Limb (tissue), 2 donors: ENCODE results near the gene RAB23.
"Not testable (repeated sequence)": the region's sequence is repeated elsewhere in the genome, so short reads cannot be mapped to it uniquely, and the experiment has no call there.

Experiments
- DNase-seq, 2 donors: peaks; one replicate each; pipeline ENCODE4 v3.0.0-alpha.2; 2016; ENCODE audit errors: extremely low spot score in 2 of 2

RAB23 gene

DNA sequence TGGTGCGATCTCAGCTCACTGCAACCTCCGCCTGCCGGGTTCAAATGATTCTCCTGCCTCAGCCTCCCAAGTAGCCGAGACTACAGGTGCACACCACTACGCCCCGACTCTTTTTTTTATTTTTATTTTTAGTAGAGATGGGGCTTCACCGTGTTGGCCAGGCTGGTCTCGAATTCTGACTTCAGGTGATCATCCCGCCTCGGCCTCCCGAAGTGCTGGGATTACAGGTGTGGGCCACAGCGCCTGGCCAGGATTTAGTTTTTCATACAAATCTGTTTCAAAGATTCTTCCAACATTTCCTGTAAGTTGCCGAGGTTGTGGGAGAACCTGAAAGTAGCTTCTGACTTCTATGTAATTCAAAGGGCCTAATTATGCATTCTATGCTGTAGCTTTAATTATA lies 21.4 kb upstream of the RAB23 start:
- DNase-seq: not testable (repeated sequence)

DNA sequence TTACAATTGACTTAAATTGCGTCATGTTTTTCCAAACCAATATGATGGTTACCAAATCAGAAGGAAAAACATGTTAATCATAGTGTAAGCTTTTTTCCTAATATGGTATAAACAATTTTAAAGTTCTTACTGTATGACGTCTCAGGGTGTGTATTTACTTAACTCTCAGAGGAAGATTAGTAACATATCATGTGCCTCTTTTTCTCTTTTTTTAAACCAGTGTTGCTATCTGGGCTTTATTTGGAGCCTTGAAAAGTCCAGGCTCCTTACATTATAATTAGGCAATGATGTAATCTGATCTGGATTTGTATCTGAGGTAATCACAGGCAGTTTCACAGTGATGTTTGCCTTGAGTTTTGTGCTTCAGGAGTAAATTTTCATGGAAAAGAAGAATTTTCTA lies 20.4 kb upstream of the RAB23 start:
- DNase-seq: peak in 1 of 2 donors; percentile 12

DNA sequence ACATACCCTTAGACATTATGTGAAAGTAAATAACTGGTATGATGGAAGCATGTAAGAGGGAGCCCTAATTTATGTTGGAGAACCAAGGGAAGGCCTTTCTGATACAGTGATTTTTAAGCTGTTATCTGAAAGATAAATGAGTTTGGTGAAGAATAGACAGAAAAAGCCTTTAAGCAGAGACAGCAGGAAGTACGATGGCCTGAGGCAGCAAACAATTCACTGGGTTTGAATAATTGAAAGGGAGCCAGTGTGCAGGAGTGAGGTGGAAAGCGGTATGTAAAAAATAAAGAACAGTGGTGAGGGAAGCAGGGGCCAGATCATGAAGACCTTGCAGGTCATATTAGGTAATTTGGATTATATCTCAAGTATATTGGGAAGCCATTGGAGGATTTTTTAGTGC lies 4.1 kb upstream of the RAB23 start:
- no peak for DNase-seq

DNA sequence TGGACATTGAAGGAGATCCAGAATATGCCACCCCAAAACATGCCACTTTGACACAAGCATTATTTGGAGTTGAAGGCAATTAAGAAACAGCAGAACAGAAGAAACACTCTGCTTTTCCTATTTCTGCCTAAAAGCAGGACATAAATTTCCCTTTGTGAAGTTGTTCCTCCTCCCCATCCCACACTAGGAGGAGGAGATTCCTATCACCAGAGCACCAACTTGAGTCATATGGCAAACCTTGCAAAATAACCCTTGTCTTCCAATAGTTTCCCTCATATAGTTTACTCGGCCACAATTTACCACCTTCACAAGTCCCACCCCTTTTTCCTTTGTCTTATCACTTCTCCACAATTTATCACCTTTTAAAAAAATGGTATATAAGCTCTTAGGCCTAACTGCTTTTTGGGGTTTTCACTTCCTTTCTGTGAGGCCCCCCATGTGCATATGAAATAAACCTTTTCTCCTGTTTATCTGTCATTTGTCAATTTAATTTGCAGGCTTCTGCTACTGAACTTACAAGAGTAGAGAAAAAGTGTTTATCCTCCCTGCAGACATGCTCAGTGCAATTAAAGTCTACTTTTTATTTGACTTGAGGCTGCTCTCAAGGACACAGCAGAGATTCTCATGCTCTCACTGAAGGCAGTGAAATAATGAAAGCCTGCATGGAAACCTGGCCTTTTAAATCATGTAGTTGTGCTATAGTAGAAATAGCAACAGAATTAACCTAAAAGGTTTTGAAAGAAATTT lies 2.8 kb upstream of the RAB23 start:
- no peak for DNase-seq

DNA sequence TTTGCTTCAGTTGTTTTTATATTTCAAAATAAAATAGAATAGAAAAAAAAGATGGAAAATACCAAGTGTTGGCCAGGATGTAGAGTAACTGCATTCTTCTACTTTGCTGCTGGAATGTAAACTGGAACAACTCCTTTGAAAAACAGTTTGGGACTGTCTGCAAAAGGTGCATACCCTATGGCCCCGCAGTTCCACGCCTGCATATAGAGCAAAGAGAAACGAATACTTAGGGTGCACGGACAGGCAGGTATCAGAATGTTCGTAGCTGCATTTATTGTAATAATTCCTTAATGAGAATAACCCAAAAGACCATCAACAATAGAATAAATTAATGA lies 603 bp upstream of the RAB23 start:
- DNase-seq: no peak

DNA sequence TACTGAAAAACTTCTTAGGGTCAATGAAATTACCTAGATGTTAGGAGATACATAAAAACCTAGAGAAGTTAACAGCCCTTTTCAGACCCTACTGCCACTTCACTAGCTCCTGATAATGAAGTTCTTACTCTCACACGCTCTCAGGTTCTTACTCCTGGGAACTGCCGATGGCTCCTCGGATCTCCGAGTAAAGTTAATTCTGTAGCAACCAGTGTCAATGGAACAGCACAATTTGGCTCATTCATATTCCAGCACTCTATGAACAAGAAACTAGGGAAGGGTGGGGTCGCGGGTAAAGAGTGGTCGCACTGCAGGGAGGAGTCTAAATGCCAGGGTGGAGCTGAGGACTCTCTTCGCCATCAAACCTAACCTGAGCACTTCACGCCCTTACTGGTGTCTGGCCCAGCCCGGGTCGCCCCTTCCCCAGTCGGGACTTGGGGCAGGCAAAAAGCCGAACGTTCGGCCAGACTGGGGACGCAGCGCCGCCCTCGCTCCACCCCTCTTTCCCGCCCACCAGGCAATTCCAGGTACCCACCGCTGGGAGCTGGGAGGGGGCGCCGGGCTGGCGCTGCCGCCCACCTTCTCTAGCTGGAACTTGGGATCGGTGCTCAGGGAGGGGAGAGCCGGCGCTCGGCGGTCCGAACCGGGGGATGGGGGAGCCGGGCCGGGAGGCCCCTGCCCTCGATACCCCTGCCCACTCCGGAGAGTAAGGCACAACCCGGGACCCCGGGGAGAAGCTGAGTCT lies 744 bp downstream of the RAB23 start:
- peak; percentile 58 to 80 for DNase-seq

DNA sequence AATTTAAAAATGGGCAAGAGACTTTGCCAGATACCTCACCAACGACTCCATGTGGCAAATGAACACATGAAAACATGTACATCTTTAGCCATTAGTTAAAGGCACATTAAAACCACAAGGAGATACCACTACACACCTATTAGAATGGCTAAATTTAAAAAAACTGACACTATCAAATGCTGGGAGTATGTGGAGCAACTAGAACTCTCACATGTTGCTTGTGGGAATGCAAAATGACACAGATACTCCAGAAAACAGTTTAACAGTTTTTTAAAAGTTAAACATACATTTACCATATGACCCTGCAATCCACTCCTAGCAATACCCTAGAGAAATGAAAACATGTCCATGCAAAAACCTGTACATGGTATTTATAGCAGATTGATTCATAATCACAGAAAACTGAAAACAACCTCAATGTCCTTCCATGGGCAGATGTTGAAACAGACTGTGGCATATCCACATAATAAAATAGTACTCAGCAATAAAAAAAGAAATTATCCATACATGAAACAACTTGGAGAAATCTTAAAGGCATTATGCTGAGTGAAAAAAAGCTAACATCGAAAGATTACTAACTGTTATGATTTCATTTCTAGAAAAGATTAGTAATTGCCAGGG lies 1.9 kb downstream of the RAB23 start:
- DNase-seq: no peak

DNA sequence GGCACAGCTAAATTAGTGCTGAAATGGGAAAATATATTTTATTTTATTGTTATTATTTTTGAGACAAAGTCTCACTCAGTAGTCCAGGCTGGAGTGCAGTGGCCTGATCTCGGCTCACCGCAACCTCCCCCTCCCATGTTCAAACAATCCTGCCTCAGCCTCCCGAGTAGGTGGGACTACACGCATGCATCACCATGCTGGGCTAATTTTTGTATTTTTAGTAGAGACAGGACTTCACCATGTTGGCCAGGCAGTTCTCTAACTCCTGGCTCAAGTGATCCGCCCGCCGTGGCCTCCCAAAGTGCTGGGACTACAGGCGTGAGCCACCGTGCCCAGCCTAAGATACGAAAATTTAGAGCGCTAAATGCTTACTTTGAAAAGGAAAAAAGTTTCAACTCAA lies 4.8 kb downstream of the RAB23 start:
- DNase-seq: no peak

DNA sequence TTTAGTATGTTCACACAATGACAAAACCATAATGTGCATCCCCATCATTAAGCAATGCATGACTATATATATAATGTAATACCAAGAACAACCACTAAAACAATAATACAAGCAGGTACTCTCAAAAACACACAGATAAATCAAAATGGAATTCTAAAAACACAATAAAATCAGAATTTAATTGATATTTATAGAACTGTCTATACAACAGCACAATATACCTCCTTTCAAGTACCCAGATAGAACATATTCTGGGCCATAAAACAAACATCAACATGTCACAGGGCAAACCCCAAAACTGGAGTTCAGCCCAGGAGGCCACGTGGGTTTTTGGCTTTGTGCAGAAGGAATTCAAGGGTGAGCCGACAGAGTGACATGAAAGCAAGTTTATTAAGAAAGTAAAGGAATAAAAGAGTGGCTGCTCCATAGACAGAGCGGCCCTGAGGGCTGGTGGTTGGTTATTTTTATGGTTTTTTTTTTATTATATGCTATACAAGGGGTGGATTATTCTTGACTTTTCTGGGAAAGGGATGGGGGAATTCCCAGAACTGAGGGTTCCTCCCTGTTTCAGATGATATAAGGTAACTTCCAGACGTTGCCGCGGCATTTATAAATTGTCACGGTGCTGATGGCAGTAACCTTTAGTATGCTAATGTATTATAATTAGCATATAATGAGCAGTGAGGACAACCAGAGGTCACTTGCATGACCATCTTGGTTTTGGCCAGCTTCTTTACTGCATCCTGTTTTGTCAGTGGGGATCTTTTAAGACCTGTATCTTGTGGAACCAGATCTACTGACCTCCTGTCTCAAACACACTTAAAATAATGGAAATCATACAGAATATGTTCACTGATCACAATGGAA lies 5.6 kb downstream of the RAB23 start:
- DNase-seq: no peak

DNA sequence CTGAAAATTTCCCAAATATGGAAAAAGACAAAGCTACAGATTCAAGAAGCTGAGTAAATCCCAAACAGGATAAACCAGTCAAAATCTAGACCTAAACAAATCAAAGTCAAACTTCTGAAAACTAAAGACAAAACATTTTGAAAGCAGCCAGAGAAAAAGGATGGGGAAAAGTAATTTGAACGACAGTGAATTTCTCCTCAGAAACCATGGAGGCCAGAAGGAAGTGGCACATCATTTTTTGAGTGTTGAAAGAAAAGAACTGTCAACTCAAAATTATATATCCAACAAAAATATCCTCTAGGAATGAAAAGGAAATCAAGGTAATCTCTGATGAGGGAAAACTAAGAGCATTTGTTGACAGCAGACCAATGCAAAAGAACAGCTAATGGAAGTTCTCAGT lies 6.8 kb downstream of the RAB23 start:
- DNase-seq: no peak

DNA sequence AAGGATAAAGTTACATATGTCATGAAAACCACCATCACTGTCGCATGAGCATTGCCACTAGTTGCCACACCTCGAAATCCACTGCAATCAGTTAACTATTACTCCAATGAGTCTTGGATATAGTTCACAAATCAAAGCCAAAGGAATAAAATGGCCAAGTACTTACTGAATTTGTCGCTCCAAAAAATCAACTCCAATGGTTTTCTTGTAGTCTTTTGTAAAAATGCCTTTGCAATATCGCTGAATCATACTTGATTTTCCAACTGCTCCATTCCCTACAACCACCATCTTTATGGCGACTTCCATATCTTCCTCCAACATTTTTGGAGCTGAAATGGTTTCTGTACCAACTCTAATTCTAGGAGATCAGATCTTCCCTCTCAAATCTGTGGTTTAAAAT lies 12.0 kb downstream of the RAB23 start:
- no peak for DNase-seq

DNA sequence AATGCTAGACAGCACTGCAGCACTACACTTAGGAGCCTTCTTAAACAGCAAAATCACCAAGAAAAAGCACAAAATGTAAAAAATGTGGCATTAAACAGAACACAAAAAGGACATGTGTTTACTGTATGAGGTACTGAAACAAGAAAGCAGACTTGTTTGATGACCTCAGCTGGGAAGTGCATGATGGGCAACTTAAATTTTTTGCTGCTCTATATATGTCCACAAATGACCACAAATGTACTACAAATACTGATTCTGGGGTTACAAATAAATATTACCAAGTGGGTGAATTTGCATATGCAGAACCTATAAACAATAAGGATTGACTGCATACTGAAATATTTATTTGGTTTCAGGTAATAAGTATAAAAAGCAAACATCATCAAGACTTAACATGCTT lies 13.1 kb downstream of the RAB23 start:
- no peak for DNase-seq

DNA sequence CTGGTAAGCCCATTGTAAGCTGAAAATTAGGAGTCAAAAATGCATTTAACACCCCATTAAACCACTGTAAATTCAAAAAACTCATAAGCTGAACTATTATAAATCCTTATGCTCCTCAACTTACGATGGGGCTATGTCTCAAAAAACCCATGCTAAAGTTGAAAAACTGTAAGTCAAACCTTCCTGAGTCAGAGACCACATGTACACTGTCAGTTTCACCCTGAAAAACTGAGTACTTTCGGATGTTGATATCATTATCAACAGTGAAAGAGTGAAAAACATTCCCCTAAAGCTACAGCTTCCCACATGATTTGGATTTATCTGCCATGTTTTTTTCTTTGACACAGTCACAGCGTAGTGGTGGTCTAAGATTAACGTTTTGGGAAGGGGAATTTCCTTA lies 14.2 kb downstream of the RAB23 start:
- DNase-seq: no peak

DNA sequence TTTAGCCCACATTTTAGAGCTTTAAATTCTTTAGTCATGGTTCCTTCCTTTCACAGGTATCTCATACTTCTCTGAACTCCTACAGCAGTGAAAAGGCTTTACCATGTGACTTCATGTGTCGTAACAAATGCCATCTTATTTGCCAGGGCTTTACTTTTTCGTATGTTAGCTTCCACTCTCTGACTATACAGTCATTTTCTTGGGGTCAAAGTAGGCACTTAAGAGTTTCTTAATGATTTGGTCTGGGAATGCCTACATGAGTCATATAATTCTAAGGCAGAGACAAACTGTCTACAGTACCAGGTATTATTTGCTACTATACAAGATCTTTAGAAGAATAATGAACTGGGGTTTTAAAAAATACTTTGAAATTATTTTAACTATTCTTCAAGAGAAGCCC lies 15.0 kb downstream of the RAB23 start:
- no peak for DNase-seq

DNA sequence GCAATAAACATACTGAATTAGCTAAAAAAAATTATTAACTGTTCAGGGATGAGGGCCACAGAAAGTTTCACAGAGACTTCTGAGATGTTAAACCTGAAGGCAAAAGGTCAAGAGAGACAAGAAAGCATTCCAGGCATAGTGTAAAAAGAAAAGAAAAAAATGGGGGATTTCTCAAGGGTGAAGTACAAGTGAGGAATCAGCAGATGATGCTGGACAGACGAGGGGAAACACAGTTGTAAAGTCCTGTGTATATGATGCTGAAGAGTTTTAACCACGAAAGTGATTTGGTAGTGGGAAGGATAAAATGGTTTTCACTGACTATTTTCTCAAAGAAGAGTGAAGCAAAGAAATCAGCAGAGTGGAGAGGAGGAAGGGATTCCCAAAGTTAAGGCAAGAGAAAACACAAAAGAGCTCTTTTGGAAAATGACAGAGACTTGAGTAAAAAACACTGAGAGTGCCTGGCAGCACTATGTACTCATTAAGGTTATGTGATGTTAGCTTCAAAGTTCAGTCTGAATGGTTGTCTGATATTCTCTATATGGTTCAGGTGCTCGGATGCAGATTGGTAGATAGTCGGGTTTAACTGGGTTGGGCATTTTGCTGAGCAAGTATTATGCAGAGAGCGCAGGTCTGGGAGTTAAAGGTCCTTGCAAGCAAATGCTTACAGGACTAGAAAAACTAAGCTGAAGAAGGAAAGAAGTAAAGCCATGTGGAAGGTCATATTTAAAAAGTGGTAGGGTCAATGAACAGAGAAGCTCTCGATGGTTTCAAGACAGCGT lies 16.4 kb downstream of the RAB23 start:
- no peak for DNase-seq

DNA sequence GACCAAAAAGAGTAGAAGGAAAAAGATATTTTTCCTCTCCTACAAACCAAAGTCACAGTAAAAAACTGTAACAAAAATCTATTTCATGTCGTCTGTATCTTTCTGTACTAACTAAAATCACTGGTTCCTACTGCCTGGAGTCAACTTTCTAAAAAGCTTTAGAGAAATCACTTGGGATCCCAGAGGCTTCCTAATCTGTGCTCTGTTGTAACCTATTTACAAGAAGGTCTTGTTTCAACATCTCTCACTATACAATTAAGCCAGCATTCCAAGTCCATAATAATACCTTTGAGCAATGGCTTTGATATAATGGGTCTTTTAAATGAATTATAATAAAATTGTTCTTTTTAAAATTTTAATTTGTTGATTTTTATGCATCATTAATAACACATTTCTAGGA lies 20.4 kb downstream of the RAB23 start:
- DNase-seq: no peak

DNA sequence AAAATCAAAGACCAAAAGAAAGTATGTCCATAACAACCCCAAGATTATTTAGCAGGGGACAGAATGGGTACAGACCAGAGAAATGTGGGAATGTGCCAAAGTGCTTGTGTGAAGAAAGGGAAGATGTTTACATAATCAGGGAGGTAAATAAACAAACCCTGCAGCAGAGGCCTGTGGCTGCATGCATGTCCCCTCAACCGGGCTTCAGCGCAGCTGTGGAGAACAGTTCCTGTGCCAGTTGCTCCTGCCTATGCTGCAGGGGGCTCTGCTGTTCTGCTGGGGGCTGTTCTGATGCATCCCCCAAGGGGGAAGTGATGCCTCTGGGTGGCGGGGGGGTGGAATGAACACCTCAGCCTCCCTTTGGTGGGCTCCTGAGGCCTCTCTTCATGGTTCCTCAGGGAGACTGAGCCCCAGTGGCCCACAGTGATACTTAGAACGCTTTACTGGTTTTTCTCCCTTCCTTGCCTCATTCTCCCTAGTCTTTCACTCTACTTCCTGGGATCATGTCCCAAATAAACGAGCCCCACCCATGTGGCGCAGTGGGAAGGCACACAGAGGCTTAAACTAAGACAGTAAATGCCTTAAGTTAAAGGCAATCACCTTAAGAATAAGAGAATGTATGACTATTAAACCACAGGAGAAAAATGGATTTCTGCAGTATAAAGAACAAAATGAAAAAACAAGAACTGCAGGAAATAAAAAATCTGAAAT lies 23.0 kb downstream of the RAB23 start:
- no peak for DNase-seq

DNA sequence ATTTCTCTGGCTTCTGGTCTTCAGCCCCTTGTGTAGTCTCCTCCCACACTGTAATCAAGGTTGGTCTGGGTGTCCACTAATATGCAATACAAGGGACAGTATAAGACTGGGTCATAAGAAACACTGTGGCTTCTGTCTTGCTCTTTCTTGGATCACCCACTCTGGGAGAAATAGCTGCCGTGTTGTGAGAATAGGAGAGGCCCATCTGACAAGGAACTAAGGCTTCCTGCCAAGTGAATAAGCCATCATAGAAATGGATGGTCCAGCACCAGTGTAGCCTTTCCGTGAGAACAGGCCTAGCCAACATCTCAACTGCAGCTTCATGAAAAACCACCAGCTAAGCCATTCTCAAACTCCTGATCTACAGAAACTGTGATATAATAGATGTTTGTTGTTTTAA lies 26.6 kb downstream of the RAB23 start:
- no peak for DNase-seq

DNA sequence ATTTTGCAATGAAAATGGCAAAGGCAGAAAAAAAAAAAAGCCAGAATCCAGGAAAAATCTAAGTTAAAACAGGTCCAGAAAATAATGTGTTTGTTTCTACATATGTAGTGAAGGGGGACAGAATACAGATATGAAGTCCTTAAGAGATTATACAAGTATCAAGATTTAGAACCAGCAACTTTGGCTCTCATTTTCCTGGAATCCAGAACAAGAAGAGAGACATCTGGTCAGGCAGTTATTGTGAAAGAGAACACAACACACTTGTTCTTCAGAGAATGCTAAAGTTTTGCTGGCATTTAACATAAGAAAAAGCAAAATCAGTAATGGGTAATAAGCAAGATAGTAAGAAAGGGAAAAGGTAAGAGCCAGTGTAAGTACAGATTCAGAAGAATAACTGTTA lies 28.9 kb downstream of the RAB23 start:
- DNase-seq: no peak

DNA sequence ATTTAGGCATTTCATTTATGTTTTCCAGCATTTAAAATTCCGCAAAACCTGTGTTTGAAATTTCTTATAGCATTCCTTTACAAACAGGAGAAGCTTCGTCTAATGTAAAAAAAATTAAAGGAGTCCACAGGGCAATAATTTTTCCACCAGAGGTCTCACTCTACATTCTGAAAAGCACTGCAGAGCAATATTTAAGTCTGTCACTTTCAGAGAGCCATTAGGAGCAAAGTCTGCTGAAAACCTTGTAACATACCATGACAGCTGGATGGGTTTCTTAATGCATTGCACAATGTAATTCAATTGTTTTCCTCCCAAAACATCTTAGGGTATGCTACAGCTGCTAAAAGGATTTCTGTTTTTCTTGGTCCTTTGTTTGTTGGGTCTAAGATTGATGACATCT lies 32.0 kb downstream of the RAB23 start:
- peak in 1 of 2 donors; percentile 33 for DNase-seq

DNA sequence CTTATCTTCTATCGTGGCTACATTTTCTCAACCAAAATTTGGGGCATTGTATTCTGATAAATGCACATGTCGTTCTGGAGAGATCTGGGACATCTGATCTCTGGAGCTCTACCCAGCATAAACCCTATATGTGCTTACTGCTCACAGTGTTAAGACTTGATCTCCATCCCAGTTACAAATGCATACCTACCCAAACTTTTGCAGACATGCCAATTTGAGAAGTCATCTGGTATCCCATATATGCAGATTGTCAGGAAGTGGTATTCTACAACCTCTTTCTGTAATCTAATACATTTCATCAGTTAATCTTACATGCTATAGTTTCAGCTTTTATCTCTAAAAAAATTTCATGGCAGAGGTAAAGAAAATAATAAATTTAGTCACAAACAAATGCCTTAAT lies 38.8 kb downstream of the RAB23 start:
- no peak for DNase-seq
